SK-N-SH treated with all-trans-retinoic acid at 6 μM for 48 hours (cell line): ENCODE data around the gene DYNC2H1.
A peak's percentile ranks its signal among the peaks of the same experiment; 100 is the strongest.

ENCODE experiments used
- ATAC-seq: fragments of 200-7000 bp; cut with Tn5 transposase; 3 replicates; pipeline ENCODE4 v1.9.1; 2020; ENCODE audit warnings: mild to moderate bottlenecking, moderate library complexity
- ARNTL ChIP-seq: fragments of 450-650 bp; formaldehyde crosslinking; IDR thresholded peaks from 2 replicates; pipeline ENCODE4 v1.5.0; 2020; ENCODE audit warnings: low read depth, mild to moderate bottlenecking, moderate library complexity, borderline replicate concordance
- BACH2 ChIP-seq: fragments of 250-450 bp; sonication (Bioruptor Pico); IDR thresholded peaks from 2 replicates; pipeline ENCODE4 v1.9.0; 2021; ENCODE audit warnings: mild to moderate bottlenecking, borderline replicate concordance
- CREB5 ChIP-seq: fragments of 250-450 bp; sonication (Bioruptor Pico); IDR thresholded peaks from 2 replicates; pipeline ENCODE4 v1.5.1; 2020; ENCODE audit warnings: low read depth, mild to moderate bottlenecking, moderate library complexity
- CSDC2 ChIP-seq: fragments of 250-450 bp; sonication (Bioruptor Pico); IDR thresholded peaks from 2 replicates; pipeline ENCODE4 v1.5.0; 2020; ENCODE audit warnings: mild to moderate bottlenecking, moderate library complexity
- CSRNP3 ChIP-seq: fragments of 250-450 bp; sonication (Bioruptor Pico); IDR thresholded peaks from 2 replicates; pipeline ENCODE4 v1.5.1; 2021; ENCODE audit warnings: mild to moderate bottlenecking, moderate library complexity
- ESRRG ChIP-seq: fragments of 250-450 bp; sonication (Bioruptor Pico); IDR thresholded peaks from 2 replicates; pipeline ENCODE4 v1.6.1; 2021; ENCODE audit warnings: mild to moderate bottlenecking
- ISL1 ChIP-seq: fragments of 250-450 bp; sonication (Bioruptor Pico); IDR thresholded peaks from 2 replicates; pipeline ENCODE4 v2.1.2; 2022; ENCODE audit warnings: mild to moderate bottlenecking, moderate library complexity
- OSR1 ChIP-seq: fragments of 250-450 bp; sonication (Bioruptor Pico); IDR thresholded peaks from 2 replicates; pipeline ENCODE4 v1.8.0; 2022; ENCODE audit warnings: moderate library complexity, mild to moderate bottlenecking, inconsistent platforms
- PATZ1 ChIP-seq: fragments of 250-450 bp; sonication (Bioruptor Pico); IDR thresholded peaks from 2 replicates; pipeline ENCODE4 v1.8.0; 2020; ENCODE audit warnings: mild to moderate bottlenecking, moderate library complexity, borderline replicate concordance
- PPARA ChIP-seq: fragments of 250-450 bp; sonication (Bioruptor Pico); IDR thresholded peaks from 2 replicates; pipeline ENCODE4 v1.5.0; 2020; ENCODE audit warnings: mild to moderate bottlenecking, borderline replicate concordance
- RARB ChIP-seq: fragments of 250-450 bp; sonication (Bioruptor Pico); IDR thresholded peaks from 2 replicates; pipeline ENCODE4 v1.8.0; 2021; ENCODE audit warnings: mild to moderate bottlenecking, moderate library complexity
- SNAI2 ChIP-seq: fragments of 250-450 bp; sonication (Bioruptor Pico); IDR thresholded peaks from 2 replicates; pipeline ENCODE4 v1.5.0; 2020; ENCODE audit warnings: mild to moderate bottlenecking, moderate library complexity
- TCF4 ChIP-seq: fragments of 250-450 bp; sonication (Bioruptor Pico); IDR thresholded peaks from 2 replicates; pipeline ENCODE4 v1.8.0; 2021; ENCODE audit warnings: mild to moderate bottlenecking, moderate library complexity, borderline replicate concordance
- TOX ChIP-seq: fragments of 250-450 bp; sonication (Bioruptor Pico); IDR thresholded peaks from 2 replicates; pipeline ENCODE4 v1.8.0; 2021; ENCODE audit warnings: mild to moderate bottlenecking, moderate library complexity, borderline replicate concordance
- ZC3H10 ChIP-seq: fragments of 250-450 bp; sonication (Bioruptor Pico); IDR thresholded peaks from 2 replicates; pipeline ENCODE4 v1.5.1; 2021; ENCODE audit warnings: mild to moderate bottlenecking, moderate library complexity
- ZFP3 ChIP-seq: fragments of 250-450 bp; sonication (Bioruptor Pico); IDR thresholded peaks from 2 replicates; pipeline ENCODE4 v1.5.0; 2020; ENCODE audit warnings: mild to moderate bottlenecking, moderate library complexity
- ZFP30 ChIP-seq: fragments of 450-650 bp; formaldehyde crosslinking; IDR thresholded peaks from 2 replicates; pipeline ENCODE4 v1.5.0; 2022; ENCODE audit warnings: mild to moderate bottlenecking, moderate library complexity
- ZNF565 ChIP-seq: fragments of 450-650 bp; formaldehyde crosslinking; conservative IDR thresholded peaks from 2 replicates; pipeline ENCODE4 v1.5.0; 2020; ENCODE audit warnings: low read depth, mild to moderate bottlenecking, moderate library complexity
- ZNF70 ChIP-seq: fragments of 450-650 bp; formaldehyde crosslinking; IDR thresholded peaks from 2 replicates; pipeline ENCODE4 v1.5.0; 2020; ENCODE audit warnings: mild to moderate bottlenecking, moderate library complexity
- ZNF8 ChIP-seq: fragments of 450-650 bp; formaldehyde crosslinking; IDR thresholded peaks from 2 replicates; pipeline ENCODE4 v1.5.0; 2020; ENCODE audit warnings: mild to moderate bottlenecking, moderate library complexity
- TF ChIP-seq, protein P1 (sequence below): fragments of 250-450 bp; sonication (Bioruptor Pico); IDR thresholded peaks from 2 replicates; pipeline ENCODE4 v1.5.0; 2020; ENCODE audit warnings: mild to moderate bottlenecking, moderate library complexity
- TF ChIP-seq, protein P2 (sequence below): fragments of 250-450 bp; sonication (Bioruptor Pico); IDR thresholded peaks from 2 replicates; pipeline ENCODE4 v1.8.0; 2021; ENCODE audit warnings: low read depth, mild to moderate bottlenecking, moderate library complexity, borderline replicate concordance

DYNC2H1 gene

GRCh38 chr11:103384652-103385051 is 275.4 kb downstream of the DYNC2H1 start:
- ATAC-seq = peak; percentile 58
- no peak for TF ChIP-seq CSDC2 (CRISPR knock-in tag)
- TF ChIP-seq PPARA (CRISPR knock-in tag) = no peak
- TF ChIP-seq ZFP3 (CRISPR knock-in tag) = no peak
- TF ChIP-seq ZNF70 (CRISPR knock-in tag) = no peak
- no peak for TF ChIP-seq ZNF8 (CRISPR knock-in tag)
- no peak for TF ChIP-seq TOX
- TF ChIP-seq ISL1 (CRISPR knock-in tag) = no peak
- TF ChIP-seq ZC3H10 (CRISPR knock-in tag) = no peak
- TF ChIP-seq ZNF565 = no peak
- TF ChIP-seq CREB5 (CRISPR knock-in tag) = no peak
- TF ChIP-seq BACH2 (CRISPR knock-in tag) = no peak
- no peak for TF ChIP-seq ESRRG (CRISPR knock-in tag)
- TF ChIP-seq OSR1 = no peak
- TF ChIP-seq CSRNP3 (CRISPR knock-in tag) = no peak
- TF ChIP-seq PATZ1 (CRISPR knock-in tag) = no peak
- TF ChIP-seq, protein P1, sequence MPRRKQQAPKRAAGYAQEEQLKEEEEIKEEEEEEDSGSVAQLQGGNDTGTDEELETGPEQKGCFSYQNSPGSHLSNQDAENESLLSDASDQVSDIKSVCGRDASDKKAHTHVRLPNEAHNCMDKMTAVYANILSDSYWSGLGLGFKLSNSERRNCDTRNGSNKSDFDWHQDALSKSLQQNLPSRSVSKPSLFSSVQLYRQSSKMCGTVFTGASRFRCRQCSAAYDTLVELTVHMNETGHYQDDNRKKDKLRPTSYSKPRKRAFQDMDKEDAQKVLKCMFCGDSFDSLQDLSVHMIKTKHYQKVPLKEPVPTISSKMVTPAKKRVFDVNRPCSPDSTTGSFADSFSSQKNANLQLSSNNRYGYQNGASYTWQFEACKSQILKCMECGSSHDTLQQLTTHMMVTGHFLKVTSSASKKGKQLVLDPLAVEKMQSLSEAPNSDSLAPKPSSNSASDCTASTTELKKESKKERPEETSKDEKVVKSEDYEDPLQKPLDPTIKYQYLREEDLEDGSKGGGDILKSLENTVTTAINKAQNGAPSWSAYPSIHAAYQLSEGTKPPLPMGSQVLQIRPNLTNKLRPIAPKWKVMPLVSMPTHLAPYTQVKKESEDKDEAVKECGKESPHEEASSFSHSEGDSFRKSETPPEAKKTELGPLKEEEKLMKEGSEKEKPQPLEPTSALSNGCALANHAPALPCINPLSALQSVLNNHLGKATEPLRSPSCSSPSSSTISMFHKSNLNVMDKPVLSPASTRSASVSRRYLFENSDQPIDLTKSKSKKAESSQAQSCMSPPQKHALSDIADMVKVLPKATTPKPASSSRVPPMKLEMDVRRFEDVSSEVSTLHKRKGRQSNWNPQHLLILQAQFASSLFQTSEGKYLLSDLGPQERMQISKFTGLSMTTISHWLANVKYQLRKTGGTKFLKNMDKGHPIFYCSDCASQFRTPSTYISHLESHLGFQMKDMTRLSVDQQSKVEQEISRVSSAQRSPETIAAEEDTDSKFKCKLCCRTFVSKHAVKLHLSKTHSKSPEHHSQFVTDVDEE (CRISPR knock-in tag) = no peak
- no peak for TF ChIP-seq ARNTL (CRISPR knock-in tag)
- TF ChIP-seq RARB (CRISPR knock-in tag) = no peak
- no peak for TF ChIP-seq ZFP30
- no peak for TF ChIP-seq SNAI2 (CRISPR knock-in tag)
- TF ChIP-seq, all 23 proteins: peak for 0

- TF ChIP-seq BACH2 (CRISPR knock-in tag) = no peak
- no peak for TF ChIP-seq ESRRG (CRISPR knock-in tag)
- ATAC-seq = peak; percentile 89
These were observed 286.4 kb downstream of the DYNC2H1 start for GRCh38 chr11:103395612-103396011.

GRCh38 chr11:103396237-103396636 is 287.0 kb downstream of the DYNC2H1 start:
- no peak for ATAC-seq
- TF ChIP-seq ZNF8 (CRISPR knock-in tag) = no peak
- no peak for TF ChIP-seq ESRRG (CRISPR knock-in tag)
- TF ChIP-seq TOX = no peak
- no peak for TF ChIP-seq ZFP3 (CRISPR knock-in tag)

DNA sequence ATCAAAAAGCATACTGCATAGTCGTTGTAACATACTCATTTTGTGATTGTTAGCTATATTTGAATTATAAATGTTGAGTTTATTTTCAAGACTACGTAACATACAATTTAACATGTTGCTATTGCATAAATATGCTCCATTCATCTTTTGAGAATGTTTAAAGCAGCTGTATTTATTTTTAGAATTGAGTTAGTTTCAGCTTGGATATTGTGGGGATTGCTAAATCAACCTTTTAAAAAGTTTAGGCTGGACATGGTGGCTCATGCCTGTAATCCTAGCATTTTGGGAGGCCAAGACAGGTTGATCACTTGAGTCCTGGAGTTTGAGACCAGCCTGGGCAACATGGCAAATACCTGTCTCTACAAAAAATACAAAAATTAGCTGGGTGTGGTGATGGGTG is 288.1 kb downstream of the DYNC2H1 start:
- no peak for ATAC-seq
- TF ChIP-seq CSRNP3 (CRISPR knock-in tag) (no peak), TCF4 (CRISPR knock-in tag) (no peak), ZFP30 (no peak), TOX (no peak), ZNF70 (CRISPR knock-in tag) (no peak), PATZ1 (CRISPR knock-in tag) (no peak), PPARA (CRISPR knock-in tag) (no peak), ZNF565 (no peak), CREB5 (CRISPR knock-in tag) (no peak), ZFP3 (CRISPR knock-in tag) (no peak), ESRRG (CRISPR knock-in tag) (no peak)
- TF ChIP-seq, protein P2, sequence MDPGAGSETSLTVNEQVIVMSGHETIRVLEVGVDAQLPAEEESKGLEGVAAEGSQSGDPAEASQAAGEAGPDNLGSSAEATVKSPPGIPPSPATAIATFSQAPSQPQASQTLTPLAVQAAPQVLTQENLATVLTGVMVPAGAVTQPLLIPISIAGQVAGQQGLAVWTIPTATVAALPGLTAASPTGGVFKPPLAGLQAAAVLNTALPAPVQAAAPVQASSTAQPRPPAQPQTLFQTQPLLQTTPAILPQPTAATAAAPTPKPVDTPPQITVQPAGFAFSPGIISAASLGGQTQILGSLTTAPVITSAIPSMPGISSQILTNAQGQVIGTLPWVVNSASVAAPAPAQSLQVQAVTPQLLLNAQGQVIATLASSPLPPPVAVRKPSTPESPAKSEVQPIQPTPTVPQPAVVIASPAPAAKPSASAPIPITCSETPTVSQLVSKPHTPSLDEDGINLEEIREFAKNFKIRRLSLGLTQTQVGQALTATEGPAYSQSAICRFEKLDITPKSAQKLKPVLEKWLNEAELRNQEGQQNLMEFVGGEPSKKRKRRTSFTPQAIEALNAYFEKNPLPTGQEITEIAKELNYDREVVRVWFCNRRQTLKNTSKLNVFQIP (CRISPR knock-in tag) = no peak
